ENCODE measurements around the gene DARS1.

DNA sequence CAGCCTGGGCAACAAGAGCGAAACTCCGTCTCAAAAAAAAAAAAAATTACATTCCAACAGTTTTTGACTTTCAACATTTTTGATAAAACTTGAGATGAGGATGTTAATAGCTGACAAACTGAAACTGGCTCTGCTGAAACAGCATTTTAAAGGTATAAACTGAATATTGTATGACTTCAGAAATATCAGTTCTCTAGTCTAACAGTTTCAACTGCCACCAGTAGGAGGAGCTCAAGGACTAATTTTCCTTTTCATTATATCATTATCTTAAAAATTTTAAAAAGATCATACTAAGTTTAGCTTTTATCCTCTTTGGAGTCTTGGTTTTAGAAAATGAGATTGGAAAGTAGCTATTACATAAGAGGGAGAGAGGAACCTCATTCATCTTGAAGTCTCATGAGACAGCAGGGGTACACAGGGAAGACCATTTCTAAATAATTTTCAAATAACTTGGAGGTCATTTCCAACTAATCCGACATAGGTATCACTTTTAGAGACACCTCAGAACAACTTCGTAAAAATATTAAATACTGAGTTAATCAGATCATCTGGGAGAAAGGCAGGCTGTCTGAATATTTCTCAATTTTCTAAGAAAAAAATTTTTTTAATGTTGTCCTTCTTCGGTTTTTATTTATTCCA, 71.6 kb downstream of the DARS1 start:
- TF ChIP-seq, protein P1, sequence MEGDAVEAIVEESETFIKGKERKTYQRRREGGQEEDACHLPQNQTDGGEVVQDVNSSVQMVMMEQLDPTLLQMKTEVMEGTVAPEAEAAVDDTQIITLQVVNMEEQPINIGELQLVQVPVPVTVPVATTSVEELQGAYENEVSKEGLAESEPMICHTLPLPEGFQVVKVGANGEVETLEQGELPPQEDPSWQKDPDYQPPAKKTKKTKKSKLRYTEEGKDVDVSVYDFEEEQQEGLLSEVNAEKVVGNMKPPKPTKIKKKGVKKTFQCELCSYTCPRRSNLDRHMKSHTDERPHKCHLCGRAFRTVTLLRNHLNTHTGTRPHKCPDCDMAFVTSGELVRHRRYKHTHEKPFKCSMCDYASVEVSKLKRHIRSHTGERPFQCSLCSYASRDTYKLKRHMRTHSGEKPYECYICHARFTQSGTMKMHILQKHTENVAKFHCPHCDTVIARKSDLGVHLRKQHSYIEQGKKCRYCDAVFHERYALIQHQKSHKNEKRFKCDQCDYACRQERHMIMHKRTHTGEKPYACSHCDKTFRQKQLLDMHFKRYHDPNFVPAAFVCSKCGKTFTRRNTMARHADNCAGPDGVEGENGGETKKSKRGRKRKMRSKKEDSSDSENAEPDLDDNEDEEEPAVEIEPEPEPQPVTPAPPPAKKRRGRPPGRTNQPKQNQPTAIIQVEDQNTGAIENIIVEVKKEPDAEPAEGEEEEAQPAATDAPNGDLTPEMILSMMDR (IDR thresholded peaks at IDR 0.05; ENCODE audit: borderline replicate concordance, extremely low read depth, low read length, poor library complexity, severe bottlenecking) = peak; percentile 81
- TF ChIP-seq EZH2 (IDR thresholded peaks at IDR 0.05; ENCODE audit: borderline replicate concordance, low read depth, low read length, severe bottlenecking) = no peak

Measured in DND-41 (cell line).